Measurements from ENCODE around the gene OR1F1.

DNA sequence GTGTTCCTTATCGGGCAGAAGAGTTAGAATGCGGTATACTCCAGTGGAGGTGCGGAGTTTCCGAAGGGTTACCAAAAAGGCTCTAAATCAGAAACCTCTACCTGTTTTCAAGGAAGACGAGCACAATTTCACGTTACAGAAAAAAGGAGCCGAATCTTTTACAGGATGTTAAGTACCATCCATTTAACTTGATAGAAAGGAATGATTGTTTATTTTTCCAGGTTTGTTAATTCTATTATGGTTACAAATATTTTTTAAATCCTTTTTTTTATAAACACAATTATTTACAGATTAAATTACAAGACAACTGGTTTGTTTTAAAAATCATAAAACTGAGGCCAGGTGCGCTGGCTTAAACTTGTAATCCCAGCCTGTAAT lies 35.0 kb upstream of the OR1F1 start:
- TF ChIP-seq CTCF (IDR thresholded peaks at IDR 0.05) = no peak
- no peak for TF ChIP-seq POLR2A (IDR thresholded peaks at IDR 0.05)
